Heart left ventricle (tissue), 13 donors: ENCODE results near the gene ARHGAP40.

ENCODE experiments used
- CTCF ChIP-seq, 12 donors: fragments of 200-600 bp; sonication (generic) in 4 of 12; IDR thresholded peaks; one replicate each; pipeline versions ENCODE4 v1.5.0 to v1.8.0; 2018 to 2022; ENCODE audit warnings: antibody characterized with exemption in 12 of 12, mild to moderate bottlenecking in 5 of 12
- POLR2A ChIP-seq, 2 donors: fragments of 450-650 bp; IDR thresholded peaks; one replicate each; pipeline ENCODE4 v1.6.1; 2017; ENCODE audit warnings: antibody characterized with exemption in 2 of 2, mild to moderate bottlenecking in 2 of 2, moderate library complexity in 2 of 2
- donor health status: ischemic (EF 13 %, LVEDD 7.1; RV severe dilation, severe dysfunction).
- donor health status: DM: no; HTN: yes; CAD: no.
- donor health status: DM: no; HTN: no; CAD: no.
- donor health status: ischemic (EF 25% LVEDD 6.9; RV normal size, moderate dysfunction).
- donor health status: ischemic (EF 25% LVEDD 5.7; RV mildly dilated, moderate dysfunction).
- donor health status: ischemic (EF 35%, LVEDD 5.7; RV mildly dilated, moderate dysfunction).
- donor health status: nonischemic (EF 11% LVEDD 7.7; RV severe dilation, severe dysfunction).
- donor health status: DM: yes; HTN: yes; CAD: no.
- donor health status: PGD.
- donor health status: ischemic (EF 29% LVEDD 5.4; RV normal size, mild dysfunction).
- donor health status: nonischemic (EF 23%, LVEDD 6.1; RV moderate dilation, normal function).

- no peak for TF ChIP-seq POLR2A (IDR thresholded peaks at IDR 0.05)
- TF ChIP-seq CTCF (IDR thresholded peaks at IDR 0.05): no peak
These were observed 64.1 kb downstream of the ARHGAP40 start for GRCh38 chr20:38665506-38666285.
